ENCODE data around the gene NPTN. TPM values are rescaled to one million over a fixed set of nuclear protein-coding genes. Genes with fewer than 3 reads are reported as not detected.
A peak's percentile ranks its signal among the peaks of the same experiment; 100 is the strongest.

The NPTN gene
- total and polyA plus RNA-seq, 12 donors: 26.5 to 197 (median 127) TPM

DNA sequence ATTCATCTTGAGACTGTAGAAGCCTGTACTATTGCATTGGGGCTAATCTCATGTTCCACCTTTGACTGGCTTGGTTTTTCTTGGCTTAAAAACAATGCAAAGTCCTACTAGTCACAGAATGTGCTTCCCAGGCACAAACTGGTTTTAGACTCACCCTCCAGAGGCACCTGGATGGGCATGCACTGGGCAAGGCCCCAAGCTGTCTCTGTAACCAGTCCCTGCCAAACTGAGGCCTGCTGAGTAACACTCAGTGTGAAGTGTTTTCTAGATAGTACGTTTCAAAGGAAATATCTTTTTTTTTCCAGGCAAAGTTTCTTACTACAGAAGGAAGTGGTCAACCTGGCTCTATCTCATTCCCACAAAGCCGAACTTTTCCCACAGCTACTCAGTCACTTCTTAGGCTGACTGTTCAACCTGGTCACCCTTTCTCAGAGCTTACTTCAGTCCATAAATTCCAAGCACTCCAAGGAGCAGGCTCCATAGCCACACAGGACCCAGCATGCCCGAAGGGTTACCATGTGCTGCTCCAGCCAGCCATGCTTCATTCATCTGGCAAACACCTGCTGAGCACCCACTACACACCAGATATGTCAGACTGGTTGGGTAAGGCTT, 57.4 kb downstream of the NPTN start:
- WGBS, 4 donors: 68 to 79% (median 72%) methylated on average over 3 of the region's 3 CpGs
- H3K27me3 ChIP-seq: no peaks in the 10 kb centered on the region
- H3K36me3 ChIP-seq (replicated peaks in 1 of 2): peaks cover 0 to 27% of the 10 kb centered on the region in 2 donors
- no peak overlapping the region for H3K4me3 ChIP-seq
- no peak overlapping the region for H3K27ac ChIP-seq
- intact Hi-C loops (cut with DNase I): no loop called here
- peaks cover 5 to 14% of the 10 kb centered on the region in 2 donors for H3K4me1 ChIP-seq (replicated peaks in 1 of 2)
- DNase-seq: peak in 3 of 7 donors; percentile 13 to 34 (median 26)
- TF ChIP-seq POLR2A (IDR thresholded peaks at IDR 0.05): no peak
- TF ChIP-seq, protein P1, sequence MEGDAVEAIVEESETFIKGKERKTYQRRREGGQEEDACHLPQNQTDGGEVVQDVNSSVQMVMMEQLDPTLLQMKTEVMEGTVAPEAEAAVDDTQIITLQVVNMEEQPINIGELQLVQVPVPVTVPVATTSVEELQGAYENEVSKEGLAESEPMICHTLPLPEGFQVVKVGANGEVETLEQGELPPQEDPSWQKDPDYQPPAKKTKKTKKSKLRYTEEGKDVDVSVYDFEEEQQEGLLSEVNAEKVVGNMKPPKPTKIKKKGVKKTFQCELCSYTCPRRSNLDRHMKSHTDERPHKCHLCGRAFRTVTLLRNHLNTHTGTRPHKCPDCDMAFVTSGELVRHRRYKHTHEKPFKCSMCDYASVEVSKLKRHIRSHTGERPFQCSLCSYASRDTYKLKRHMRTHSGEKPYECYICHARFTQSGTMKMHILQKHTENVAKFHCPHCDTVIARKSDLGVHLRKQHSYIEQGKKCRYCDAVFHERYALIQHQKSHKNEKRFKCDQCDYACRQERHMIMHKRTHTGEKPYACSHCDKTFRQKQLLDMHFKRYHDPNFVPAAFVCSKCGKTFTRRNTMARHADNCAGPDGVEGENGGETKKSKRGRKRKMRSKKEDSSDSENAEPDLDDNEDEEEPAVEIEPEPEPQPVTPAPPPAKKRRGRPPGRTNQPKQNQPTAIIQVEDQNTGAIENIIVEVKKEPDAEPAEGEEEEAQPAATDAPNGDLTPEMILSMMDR (IDR thresholded peaks at IDR 0.05): no peak
- no peaks in the 10 kb centered on the region for H3K9me3 ChIP-seq (replicated peaks in 1 of 3)

- Histone ChIP-seq H3K4me3 (no peak overlapping the region), H3K9me3 (replicated peaks in 1 of 3) (no peaks in the 10 kb centered on the region), H3K36me3 (replicated peaks in 1 of 2) (peaks cover 0 to 48% of the 10 kb centered on the region in 2 donors), H3K27ac (peak overlapping the region in 2 of 5 donors; percentile 28 to 60), H3K4me1 (replicated peaks in 1 of 2) (peaks cover 5 to 14% of the 10 kb centered on the region in 2 donors), H3K27me3 (no peaks in the 10 kb centered on the region)
- 62 to 71% (median 66%) methylated on average over 7 to 9 of the region's 9 CpGs for WGBS, 4 donors
- peak in 6 of 7 donors; percentile 19 to 68 (median 31) for DNase-seq
- no peak for TF ChIP-seq POLR2A (IDR thresholded peaks at IDR 0.05)
- TF ChIP-seq, protein P1 (IDR thresholded peaks at IDR 0.05): no peak
- intact Hi-C loops (cut with DNase I): no loop called here
Measured at GRCh38 chr15:73573572-73573971, 59.6 kb downstream of the NPTN start.

DNA sequence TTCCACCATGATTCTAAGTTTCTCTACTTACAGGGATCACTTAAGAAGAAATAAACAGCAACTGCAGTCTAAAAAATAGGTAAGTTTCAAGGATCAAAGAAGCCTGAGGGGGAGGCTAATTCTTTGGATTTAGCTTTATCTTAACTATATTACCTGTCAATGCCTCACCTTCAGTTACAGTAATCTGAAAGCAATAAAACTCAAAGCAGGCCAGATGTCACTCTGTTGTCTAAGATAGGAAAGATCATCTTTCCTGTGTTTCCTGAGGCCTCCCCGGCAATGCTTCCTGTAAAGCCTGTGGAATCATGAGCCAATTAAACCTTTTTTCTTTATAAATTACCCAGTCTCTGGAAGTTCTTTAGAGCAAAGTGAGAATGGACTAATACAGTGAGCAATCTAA, 60.2 kb downstream of the NPTN start:
- Histone ChIP-seq H3K9me3 (replicated peaks in 1 of 3) (no peaks in the 10 kb centered on the region), H3K4me3 (no peak overlapping the region), H3K27ac (peak overlapping the region in 2 of 5 donors; percentile 28 to 60), H3K36me3 (replicated peaks in 1 of 2) (peaks cover 0 to 53% of the 10 kb centered on the region in 2 donors), H3K27me3 (no peaks in the 10 kb centered on the region), H3K4me1 (replicated peaks in 1 of 2) (peaks cover 5 to 14% of the 10 kb centered on the region in 2 donors)
- TF ChIP-seq, protein P1 (IDR thresholded peaks at IDR 0.05): no peak
- no peak for TF ChIP-seq POLR2A (IDR thresholded peaks at IDR 0.05)
- 53 to 81% (median 65%) methylated on average over 1 of the region's 1 CpG for WGBS, 4 donors
- intact Hi-C loops (cut with DNase I): no loop called here
- DNase-seq: no peak

- H3K27ac ChIP-seq: peak overlapping the region in 2 of 5 donors; percentile 28 to 60
Measured at GRCh38 chr15:73572296-73572695, 60.9 kb downstream of the NPTN start.

More at GRCh38 chr15:73572296-73572695, 60.9 kb downstream of the NPTN start:
- intact Hi-C loops (cut with DNase I): no loop called here
- Histone ChIP-seq H3K27me3 (no peaks in the 10 kb centered on the region), H3K9me3 (replicated peaks in 1 of 3) (no peaks in the 10 kb centered on the region), H3K4me3 (no peak overlapping the region), H3K4me1 (replicated peaks in 1 of 2) (peaks cover 5 to 14% of the 10 kb centered on the region in 2 donors), H3K36me3 (replicated peaks in 1 of 2) (peaks cover 0 to 57% of the 10 kb centered on the region in 2 donors)
- 45 to 69% (median 56%) methylated on average over 4 to 5 of the region's 5 CpGs for WGBS, 4 donors
- peak in 2 of 7 donors; percentile 24 to 45 for DNase-seq
- TF ChIP-seq POLR2A (IDR thresholded peaks at IDR 0.05): no peak
- TF ChIP-seq, protein P1 (IDR thresholded peaks at IDR 0.05): no peak

All from adrenal gland (tissue), 12 donors.